Loucy (cell line): ENCODE data around the gene TOLLIP.

Experiments used
- H2AFZ ChIP-seq: fragments of 200-600 bp; sonication (generic); 2 replicates; pipeline ENCODE4 v1.6.0; 2016; ENCODE audit warnings: antibody characterized with exemption, mild to moderate bottlenecking, low read length, moderate library complexity
- H3F3A ChIP-seq: fragments of 200-600 bp; 2 replicates; pipeline ENCODE4 v1.6.0; 2016; ENCODE audit warnings: antibody characterized with exemption, low read depth, mild to moderate bottlenecking
- H3K27me3 ChIP-seq: fragments of 200-600 bp; sonication (generic); 2 replicates; pipeline ENCODE4 v1.6.1; 2014; ENCODE audit warnings: low read length, mild to moderate bottlenecking; ENCODE audit not compliant: insufficient read depth, poor library complexity, severe bottlenecking
- H3K36me3 ChIP-seq: fragments of 200-600 bp; sonication (generic); 2 replicates; pipeline ENCODE4 v1.6.1; 2016; ENCODE audit warnings: low read length; ENCODE audit not compliant: insufficient read depth
- H3K4me1 ChIP-seq: fragments of 200-600 bp; sonication (generic); 2 replicates; pipeline ENCODE4 v1.5.1; 2014; ENCODE audit warnings: low read length, mild to moderate bottlenecking; ENCODE audit not compliant: insufficient read depth, poor library complexity, severe bottlenecking
- H3K4me2 ChIP-seq: fragments of 200-600 bp; sonication (generic); 2 replicates; pipeline ENCODE4 v1.6.0; 2014; ENCODE audit warnings: antibody characterized with exemption, low read length, low read depth, mild to moderate bottlenecking; ENCODE audit not compliant: poor library complexity, severe bottlenecking
- H3K4me3 ChIP-seq: fragments of 200-600 bp; sonication (generic); 2 replicates; pipeline ENCODE4 v1.5.1; 2014; ENCODE audit warnings: low read length, mild to moderate bottlenecking, mixed read lengths; ENCODE audit not compliant: poor library complexity, severe bottlenecking
- H3K79me2 ChIP-seq: fragments of 200-600 bp; sonication (generic); 2 replicates; pipeline ENCODE4 v1.6.1; 2014; ENCODE audit warnings: low read length; ENCODE audit not compliant: insufficient read depth
- H3K9ac ChIP-seq: fragments of 200-600 bp; sonication (generic); 2 replicates; pipeline ENCODE4 v1.6.0; 2014; ENCODE audit warnings: mild to moderate bottlenecking, low read depth, low read length, moderate library complexity; ENCODE audit not compliant: poor library complexity, severe bottlenecking
- H3K9me2 ChIP-seq: fragments of 200-600 bp; sonication (generic); replicated peaks from 2 replicates; pipeline ENCODE4 v1.6.1; 2016; ENCODE audit warnings: low read depth, low read length, mixed read lengths
- H3K9me3 ChIP-seq: fragments of 200-600 bp; sonication (generic); 2 replicates; pipeline ENCODE4 v1.6.1; 2014; ENCODE audit warnings: mild to moderate bottlenecking, antibody characterized with exemption, low read length, low read depth; ENCODE audit not compliant: insufficient read depth
- H4K20me1 ChIP-seq: fragments of 200-600 bp; sonication (generic); 2 replicates; pipeline ENCODE4 v1.6.0; 2014; ENCODE audit warnings: antibody characterized with exemption, low read length, mild to moderate bottlenecking; ENCODE audit not compliant: insufficient read depth, poor library complexity, severe bottlenecking
- EZH2phosphoT487 ChIP-seq: fragments of 200-600 bp; IDR thresholded peaks from 2 replicates; pipeline ENCODE4 v1.6.1; 2018; ENCODE audit warnings: antibody characterized with exemption, mild to moderate bottlenecking, moderate library complexity, borderline replicate concordance
- TF ChIP-seq, protein P1 (sequence below): fragments of 200-600 bp; sonication (generic); conservative IDR thresholded peaks from 2 replicates; pipeline ENCODE4 v1.5.1; 2014; ENCODE audit warnings: mild to moderate bottlenecking, antibody characterized with exemption, low read length

Gene TOLLIP

DNA sequence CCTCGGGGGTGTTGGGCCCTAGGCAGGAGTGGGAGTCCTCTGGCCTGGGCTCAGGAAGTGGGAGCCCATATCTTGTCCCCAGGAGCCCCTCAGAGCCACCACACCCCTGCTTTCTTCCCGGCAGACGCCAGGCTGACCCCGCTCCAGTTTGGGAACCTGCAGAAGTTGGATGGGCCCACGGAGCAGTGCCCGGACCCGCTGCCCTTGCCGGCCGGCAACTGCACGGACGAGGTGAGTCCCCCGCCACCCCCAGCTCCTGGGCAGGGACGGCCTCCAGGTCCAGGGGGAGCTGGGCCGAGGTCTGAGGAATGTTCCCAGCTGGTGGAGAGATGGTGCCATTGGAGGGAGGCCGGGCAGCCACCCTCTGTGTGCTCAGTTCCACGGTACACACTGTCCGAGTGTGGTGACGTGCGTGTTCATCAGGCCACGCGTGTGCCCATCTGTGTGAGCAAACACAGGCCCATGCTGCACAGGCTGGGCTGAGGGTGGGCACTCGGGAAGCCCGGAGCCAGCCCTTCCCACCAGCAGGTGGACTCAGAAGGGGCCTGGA, 81.8 kb downstream of the TOLLIP start:
- no peaks in the 10 kb centered on the region for H3F3A ChIP-seq
- H3K9me2 ChIP-seq: no peaks in the 10 kb centered on the region
- no peak overlapping the region for H3K4me2 ChIP-seq
- no peak overlapping the region for H3K4me3 ChIP-seq
- H3K4me1 ChIP-seq: no peaks in the 10 kb centered on the region
- no peaks in the 10 kb centered on the region for H3K36me3 ChIP-seq
- H3K9ac ChIP-seq: no peak overlapping the region
- peaks cover 3% of the 10 kb centered on the region; the same call in 1 of the 2 replicates for H3K9me3 ChIP-seq
- no peaks in the 10 kb centered on the region for H3K79me2 ChIP-seq
- TF ChIP-seq, protein P1, sequence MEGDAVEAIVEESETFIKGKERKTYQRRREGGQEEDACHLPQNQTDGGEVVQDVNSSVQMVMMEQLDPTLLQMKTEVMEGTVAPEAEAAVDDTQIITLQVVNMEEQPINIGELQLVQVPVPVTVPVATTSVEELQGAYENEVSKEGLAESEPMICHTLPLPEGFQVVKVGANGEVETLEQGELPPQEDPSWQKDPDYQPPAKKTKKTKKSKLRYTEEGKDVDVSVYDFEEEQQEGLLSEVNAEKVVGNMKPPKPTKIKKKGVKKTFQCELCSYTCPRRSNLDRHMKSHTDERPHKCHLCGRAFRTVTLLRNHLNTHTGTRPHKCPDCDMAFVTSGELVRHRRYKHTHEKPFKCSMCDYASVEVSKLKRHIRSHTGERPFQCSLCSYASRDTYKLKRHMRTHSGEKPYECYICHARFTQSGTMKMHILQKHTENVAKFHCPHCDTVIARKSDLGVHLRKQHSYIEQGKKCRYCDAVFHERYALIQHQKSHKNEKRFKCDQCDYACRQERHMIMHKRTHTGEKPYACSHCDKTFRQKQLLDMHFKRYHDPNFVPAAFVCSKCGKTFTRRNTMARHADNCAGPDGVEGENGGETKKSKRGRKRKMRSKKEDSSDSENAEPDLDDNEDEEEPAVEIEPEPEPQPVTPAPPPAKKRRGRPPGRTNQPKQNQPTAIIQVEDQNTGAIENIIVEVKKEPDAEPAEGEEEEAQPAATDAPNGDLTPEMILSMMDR: no peak
- TF ChIP-seq EZH2phosphoT487: no peak
- H3K27me3 ChIP-seq: no peaks in the 10 kb centered on the region
- no peak overlapping the region for H2AFZ ChIP-seq
- H4K20me1 ChIP-seq: no peaks in the 10 kb centered on the region

GRCh38 chr11:1226986-1227550, 82.4 kb downstream of the TOLLIP start:
- Histone ChIP-seq H3F3A (no peaks in the 10 kb centered on the region), H3K79me2 (no peaks in the 10 kb centered on the region), H3K9me2 (no peaks in the 10 kb centered on the region), H3K27me3 (no peaks in the 10 kb centered on the region), H3K9me3 (peaks cover 3% of the 10 kb centered on the region; the same call in 1 of the 2 replicates), H3K4me2 (no peak overlapping the region), H2AFZ (no peak overlapping the region), H3K9ac (no peak overlapping the region), H3K4me1 (no peaks in the 10 kb centered on the region), H3K36me3 (no peaks in the 10 kb centered on the region), H3K4me3 (no peak overlapping the region), H4K20me1 (no peaks in the 10 kb centered on the region)
- TF ChIP-seq, protein P1: no peak
- no peak for TF ChIP-seq EZH2phosphoT487

DNA sequence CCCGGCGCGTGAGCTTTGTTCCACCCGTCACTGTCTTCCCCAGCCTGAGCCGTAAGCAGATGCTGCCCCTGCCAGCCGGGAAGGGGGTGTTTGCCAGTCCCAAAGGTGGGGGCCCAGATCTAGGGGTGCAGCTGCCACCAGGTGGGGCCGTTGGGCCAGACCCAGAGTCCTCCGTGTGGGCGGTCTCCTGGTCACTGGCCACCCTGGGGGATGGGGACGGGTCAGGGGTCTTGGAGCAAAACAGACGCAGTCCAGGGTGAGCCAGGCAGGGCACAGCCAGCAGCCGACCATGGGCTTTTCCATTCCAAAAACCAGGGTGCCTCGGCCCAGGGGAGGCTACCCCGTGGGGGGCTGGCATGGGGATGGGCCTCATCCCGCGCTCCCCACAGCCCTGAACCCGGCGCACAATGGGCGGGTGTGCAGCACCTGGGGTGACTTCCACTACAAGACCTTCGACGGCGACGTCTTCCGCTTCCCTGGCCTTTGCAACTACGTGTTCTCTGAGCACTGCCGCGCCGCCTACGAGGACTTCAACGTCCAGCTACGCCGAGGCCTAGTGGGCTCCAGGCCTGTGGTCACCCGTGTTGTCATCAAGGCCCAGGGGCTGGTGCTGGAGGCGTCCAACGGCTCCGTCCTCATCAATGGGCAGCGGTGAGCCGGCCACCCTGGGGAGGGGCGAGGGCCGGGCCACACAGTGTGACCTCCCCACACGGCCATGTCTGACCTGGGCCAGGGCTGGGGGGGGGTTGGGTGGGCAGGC, 83.0 kb downstream of the TOLLIP start:
- Histone ChIP-seq H2AFZ (no peak overlapping the region), H3K4me1 (no peaks in the 10 kb centered on the region), H4K20me1 (no peaks in the 10 kb centered on the region), H3F3A (no peaks in the 10 kb centered on the region), H3K27me3 (no peaks in the 10 kb centered on the region), H3K79me2 (no peaks in the 10 kb centered on the region), H3K9me2 (no peaks in the 10 kb centered on the region), H3K9ac (no peak overlapping the region), H3K9me3 (peaks cover 3% of the 10 kb centered on the region; the same call in 1 of the 2 replicates), H3K36me3 (no peaks in the 10 kb centered on the region), H3K4me2 (no peak overlapping the region), H3K4me3 (no peak overlapping the region)
- no peak for TF ChIP-seq EZH2phosphoT487
- TF ChIP-seq, protein P1: no peak
